Mucosa of rectum (tissue), 2 donors: Measurements from ENCODE around the gene FAM53B.
A peak's percentile ranks its signal among the peaks of the same experiment; 100 is the strongest.
"Not testable (repeated sequence)": the region's sequence is repeated elsewhere in the genome, so short reads cannot be mapped to it uniquely, and the experiment has no call there.

Experiments
- H3K27ac ChIP-seq, 2 donors: one replicate each; pipeline ENCODE4 v1.7.0; 2013; ENCODE audit warnings: inconsistent platforms in 2 of 2, low read depth in 2 of 2, low read length in 2 of 2
- H3K27me3 ChIP-seq, 2 donors: one replicate each; pipeline ENCODE4 v1.7.0; 2013; ENCODE audit warnings: low read length in 2 of 2; ENCODE audit not compliant: control insufficient read depth in 2 of 2, insufficient read depth in 2 of 2
- H3K36me3 ChIP-seq, 2 donors: one replicate each; pipeline ENCODE4 v1.7.0; 2013; ENCODE audit warnings: low read length in 2 of 2; ENCODE audit not compliant: control insufficient read depth in 2 of 2, insufficient read depth in 2 of 2
- H3K4me1 ChIP-seq, 2 donors: one replicate each; pipeline ENCODE4 v1.7.0; 2013; ENCODE audit warnings: low read length in 2 of 2, mild to moderate bottlenecking in 1 of 2; ENCODE audit not compliant: control insufficient read depth in 2 of 2, insufficient read depth in 2 of 2
- H3K4me3 ChIP-seq, 2 donors: one replicate each; pipeline ENCODE4 v1.7.0; 2013; ENCODE audit warnings: low read length in 2 of 2
- H3K9ac ChIP-seq, 2 donors: one replicate each; pipeline ENCODE4 v1.7.0; 2013; ENCODE audit warnings: low read length in 2 of 2, low read depth in 1 of 2, mild to moderate bottlenecking in 1 of 2
- H3K9me3 ChIP-seq, 2 donors: one replicate each; pipeline ENCODE4 v1.7.0; 2013; ENCODE audit warnings: low read length in 2 of 2; ENCODE audit not compliant: control insufficient read depth in 2 of 2
- donor health status: healthy.
- donor health status: Normal muscosa, but diverticular disease.

Gene FAM53B

GRCh38 chr10:124588736-124589490 lies 155.3 kb downstream of the FAM53B start:
- Histone ChIP-seq H3K9ac (no peak overlapping the region), H3K27ac (peak overlapping the region; percentile 5 to 58), H3K9me3 (no peaks in the 10 kb centered on the region), H3K4me1 (peaks cover 9 to 16% of the 10 kb centered on the region in 2 donors), H3K27me3 (no peaks in the 10 kb centered on the region), H3K36me3 (no peaks in the 10 kb centered on the region), H3K4me3 (no peak overlapping the region)

DNA sequence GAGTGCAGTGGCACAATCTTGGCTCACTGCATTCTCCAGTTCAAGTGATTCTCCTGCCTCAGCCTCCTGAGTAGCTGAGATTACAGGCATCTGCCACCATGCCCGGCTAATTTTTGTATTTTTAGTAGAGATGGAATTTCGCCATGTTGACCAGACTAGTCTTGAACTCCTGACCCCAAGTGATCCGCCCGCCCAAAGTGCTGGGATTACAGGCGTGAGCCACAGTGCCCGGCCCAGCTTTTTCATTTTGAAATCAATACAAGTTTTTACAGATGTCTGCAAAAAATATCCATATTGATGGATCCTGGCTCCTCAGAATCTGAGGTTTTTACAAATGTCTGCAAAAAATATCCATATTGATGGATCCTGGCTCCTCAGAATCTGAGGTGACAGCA lies 155.8 kb downstream of the FAM53B start:
- not testable (repeated sequence) for H3K27me3 ChIP-seq, H3K9me3 ChIP-seq, H3K36me3 ChIP-seq, H3K4me3 ChIP-seq, H3K9ac ChIP-seq
- Histone ChIP-seq H3K27ac (peak overlapping the region; percentile 5 to 39), H3K4me1 (peaks cover 9 to 16% of the 10 kb centered on the region in 2 donors)

- H3K27ac ChIP-seq = no peak overlapping the region
- peaks cover 9 to 16% of the 10 kb centered on the region in 2 donors for H3K4me1 ChIP-seq
- H3K36me3 ChIP-seq = no peaks in the 10 kb centered on the region
- no peaks in the 10 kb centered on the region for H3K9me3 ChIP-seq
- H3K4me3 ChIP-seq = no peak overlapping the region
- H3K27me3 ChIP-seq = no peaks in the 10 kb centered on the region
- H3K9ac ChIP-seq = no peak overlapping the region
These were observed 156.4 kb downstream of the FAM53B start for GRCh38 chr10:124587811-124588211.

GRCh38 chr10:124586142-124586541 lies 158.0 kb downstream of the FAM53B start:
- peak overlapping the region in 1 of 2 donors; percentile 27 for H3K27ac ChIP-seq
- no peaks in the 10 kb centered on the region for H3K9me3 ChIP-seq
- no peaks in the 10 kb centered on the region for H3K36me3 ChIP-seq
- H3K4me3 ChIP-seq = no peak overlapping the region
- H3K27me3 ChIP-seq = no peaks in the 10 kb centered on the region
- no peak overlapping the region for H3K9ac ChIP-seq
- peaks cover 9 to 16% of the 10 kb centered on the region in 2 donors for H3K4me1 ChIP-seq

GRCh38 chr10:124579011-124579399 lies 165.2 kb downstream of the FAM53B start:
- no peaks in the 10 kb centered on the region for H3K36me3 ChIP-seq
- no peak overlapping the region for H3K4me3 ChIP-seq
- H3K9me3 ChIP-seq = no peaks in the 10 kb centered on the region
- no peak overlapping the region for H3K9ac ChIP-seq
- no peak overlapping the region for H3K27ac ChIP-seq
- H3K4me1 ChIP-seq = no peaks in the 10 kb centered on the region
- no peaks in the 10 kb centered on the region for H3K27me3 ChIP-seq

GRCh38 chr10:124578231-124579010 lies 165.8 kb downstream of the FAM53B start:
- no peaks in the 10 kb centered on the region for H3K4me1 ChIP-seq
- H3K27ac ChIP-seq = no peak overlapping the region
- H3K27me3 ChIP-seq = no peaks in the 10 kb centered on the region
- H3K9me3 ChIP-seq = no peaks in the 10 kb centered on the region
- H3K4me3 ChIP-seq = no peak overlapping the region
- no peaks in the 10 kb centered on the region for H3K36me3 ChIP-seq
- H3K9ac ChIP-seq = no peak overlapping the region

DNA sequence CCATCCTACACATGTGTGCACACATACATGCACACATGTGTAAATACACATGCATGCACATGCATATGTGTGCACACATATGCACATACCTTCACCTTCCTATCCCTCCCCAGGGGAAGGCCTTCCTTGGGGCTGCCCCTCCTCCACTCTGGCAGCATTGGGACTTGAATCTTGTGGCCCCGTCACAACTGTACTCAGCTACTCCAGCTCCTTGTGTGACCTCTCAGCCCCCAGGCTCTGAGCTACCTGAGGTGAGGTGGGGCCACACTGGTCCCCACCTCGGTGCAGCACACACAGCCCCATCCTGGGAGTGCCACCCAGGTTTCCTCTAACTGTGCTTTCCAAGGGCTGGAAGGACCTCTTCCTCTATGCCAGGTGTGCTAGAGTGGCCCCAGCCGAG lies 166.5 kb downstream of the FAM53B start:
- no peak overlapping the region for H3K4me3 ChIP-seq
- H3K9me3 ChIP-seq = no peaks in the 10 kb centered on the region
- no peak overlapping the region for H3K27ac ChIP-seq
- H3K36me3 ChIP-seq = no peaks in the 10 kb centered on the region
- no peaks in the 10 kb centered on the region for H3K27me3 ChIP-seq
- H3K4me1 ChIP-seq = no peaks in the 10 kb centered on the region
- H3K9ac ChIP-seq = no peak overlapping the region

DNA sequence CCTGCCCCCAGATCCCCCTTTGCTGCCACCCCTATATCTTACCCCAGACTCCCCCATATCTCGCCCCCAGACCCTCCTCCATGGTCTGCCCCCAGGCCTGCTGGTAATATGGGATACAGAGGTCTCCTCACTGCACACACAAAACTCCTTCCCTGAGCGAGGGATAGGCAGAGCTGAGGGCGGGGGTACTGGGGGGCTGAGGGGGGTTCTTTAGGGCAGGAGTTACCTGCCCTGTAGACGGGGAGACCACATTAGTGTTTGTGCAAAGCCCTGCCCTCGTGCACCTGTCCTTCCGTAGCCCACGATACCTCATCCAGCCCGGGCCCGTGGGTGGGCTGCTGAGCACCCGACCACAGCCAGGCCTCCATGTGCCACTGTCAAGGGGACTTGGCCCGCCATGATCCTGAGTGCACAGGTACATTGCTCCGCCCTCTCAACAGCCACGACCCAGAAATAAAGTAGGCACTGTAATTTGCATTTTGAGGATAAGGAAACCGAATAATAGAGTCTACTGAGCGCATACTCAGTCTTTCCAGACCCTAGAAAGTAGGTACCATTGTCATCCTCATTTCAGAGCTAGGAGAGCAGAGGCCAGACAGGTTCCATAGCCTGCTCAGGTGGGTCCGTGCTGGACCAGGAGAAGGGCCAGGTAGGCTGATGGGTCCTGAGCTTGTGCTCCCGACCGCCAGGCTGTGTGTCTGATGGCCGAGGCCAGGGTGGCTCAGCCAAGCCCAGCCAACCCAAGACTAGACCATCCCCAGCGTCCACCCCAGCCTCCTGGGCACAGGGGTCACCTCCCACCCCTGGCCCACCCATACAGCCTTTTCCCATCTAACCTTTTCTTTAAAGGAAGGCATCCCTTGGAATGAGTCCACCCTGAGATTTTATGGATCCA lies 167.4 kb downstream of the FAM53B start:
- no peaks in the 10 kb centered on the region for H3K4me1 ChIP-seq
- H3K27me3 ChIP-seq = no peaks in the 10 kb centered on the region
- H3K9ac ChIP-seq = no peak overlapping the region
- no peak overlapping the region for H3K27ac ChIP-seq
- H3K36me3 ChIP-seq = no peaks in the 10 kb centered on the region
- H3K9me3 ChIP-seq = no peaks in the 10 kb centered on the region
- H3K4me3 ChIP-seq = no peak overlapping the region

GRCh38 chr10:124575107-124576035 lies 168.8 kb downstream of the FAM53B start:
- Histone ChIP-seq H3K27ac (no peak overlapping the region), H3K36me3 (no peaks in the 10 kb centered on the region), H3K4me3 (no peak overlapping the region), H3K9me3 (no peaks in the 10 kb centered on the region), H3K27me3 (no peaks in the 10 kb centered on the region), H3K4me1 (no peaks in the 10 kb centered on the region), H3K9ac (no peak overlapping the region)
